Measurements from ENCODE around the gene EIF2B4. TPM values are rescaled to one million over a fixed set of nuclear protein-coding genes. Genes with fewer than 3 reads are reported as not detected.

Gene EIF2B4
- total RNA-seq = 10 to 100 TPM; 27.1 to 36.3 TPM

DNA sequence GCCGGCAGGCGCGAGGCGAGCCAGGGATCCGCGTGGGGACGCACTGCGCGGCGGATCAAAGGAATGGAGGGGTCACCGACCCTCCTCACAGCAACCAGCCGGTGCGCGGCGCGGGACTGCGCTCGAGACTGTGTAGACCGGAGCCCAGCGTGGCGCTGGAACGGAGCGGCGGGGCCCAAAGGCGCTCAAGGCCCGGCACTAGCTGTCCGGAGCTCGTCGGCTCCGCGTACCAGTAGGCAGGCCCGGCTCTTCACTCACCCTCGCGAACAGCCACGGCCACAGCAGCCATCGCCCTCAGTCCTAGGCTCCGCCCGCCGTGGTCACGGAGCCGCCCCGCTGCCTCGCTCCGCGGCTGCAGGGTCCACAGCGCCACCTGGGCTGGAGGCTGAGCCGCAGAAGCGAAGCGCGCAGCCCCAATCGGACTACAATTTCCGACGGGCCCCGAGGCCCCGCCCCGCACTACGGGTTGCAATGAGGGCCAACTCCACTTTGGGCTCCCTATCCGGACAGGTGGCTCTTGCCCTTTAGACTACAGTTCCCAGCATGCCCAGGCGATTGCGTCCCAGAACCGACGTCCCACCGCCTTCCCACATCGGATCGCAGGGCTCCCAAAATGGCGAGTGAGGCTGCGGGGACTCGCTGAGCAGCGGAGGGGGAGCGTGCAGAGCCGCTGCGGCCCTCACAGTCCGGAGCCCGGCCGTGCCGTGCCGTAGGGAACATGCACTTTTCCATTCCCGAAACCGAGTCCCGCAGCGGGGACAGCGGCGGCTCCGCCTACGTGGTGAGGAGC lies at the start of gene EIF2B4, which contains the start of gene SNX17:
EIF2B4 (minus strand) TSS at position 313 of the 790 bp plus-strand sequence; CDS start at position 289, 24 bp downstream.
SNX17 (plus strand) TSS at position 591 of the 790 bp plus-strand sequence; CDS start at position 719, 128 bp downstream.
- TF ChIP-seq, protein P1, sequence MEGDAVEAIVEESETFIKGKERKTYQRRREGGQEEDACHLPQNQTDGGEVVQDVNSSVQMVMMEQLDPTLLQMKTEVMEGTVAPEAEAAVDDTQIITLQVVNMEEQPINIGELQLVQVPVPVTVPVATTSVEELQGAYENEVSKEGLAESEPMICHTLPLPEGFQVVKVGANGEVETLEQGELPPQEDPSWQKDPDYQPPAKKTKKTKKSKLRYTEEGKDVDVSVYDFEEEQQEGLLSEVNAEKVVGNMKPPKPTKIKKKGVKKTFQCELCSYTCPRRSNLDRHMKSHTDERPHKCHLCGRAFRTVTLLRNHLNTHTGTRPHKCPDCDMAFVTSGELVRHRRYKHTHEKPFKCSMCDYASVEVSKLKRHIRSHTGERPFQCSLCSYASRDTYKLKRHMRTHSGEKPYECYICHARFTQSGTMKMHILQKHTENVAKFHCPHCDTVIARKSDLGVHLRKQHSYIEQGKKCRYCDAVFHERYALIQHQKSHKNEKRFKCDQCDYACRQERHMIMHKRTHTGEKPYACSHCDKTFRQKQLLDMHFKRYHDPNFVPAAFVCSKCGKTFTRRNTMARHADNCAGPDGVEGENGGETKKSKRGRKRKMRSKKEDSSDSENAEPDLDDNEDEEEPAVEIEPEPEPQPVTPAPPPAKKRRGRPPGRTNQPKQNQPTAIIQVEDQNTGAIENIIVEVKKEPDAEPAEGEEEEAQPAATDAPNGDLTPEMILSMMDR (IDR thresholded peaks at IDR 0.05) = peak; percentile 58 to 86
- DNase-seq (ENCODE audit: low spot score) = peak; percentile 99
- H3K36me3 ChIP-seq = peaks cover 53% of the 10 kb centered on the region
- H3K4me1 ChIP-seq = peaks cover 5 to 31% of the 10 kb centered on the region in 2 donors
- peak within 1 kb of the TSS; percentile 93 to 95 for H3K27ac ChIP-seq
- H3K9me3 ChIP-seq = no peaks in the 10 kb centered on the region
- peak within 1 kb of the TSS; percentile 91 to 99 for H3K4me3 ChIP-seq
- no peaks in the 10 kb centered on the region for H3K27me3 ChIP-seq

GRCh38 chr2:27416151-27416550 lies 46.0 kb upstream of the EIF2B4 start:
- Histone ChIP-seq H3K4me1 (no peaks in the 10 kb centered on the region), H3K9me3 (no peaks in the 10 kb centered on the region), H3K36me3 (no peaks in the 10 kb centered on the region), H3K27ac (no peak overlapping the region), H3K27me3 (no peaks in the 10 kb centered on the region), H3K4me3 (no peak overlapping the region)
- TF ChIP-seq, protein P1 (IDR thresholded peaks at IDR 0.05) = no peak
- no peak for DNase-seq (ENCODE audit: low spot score)

DNA sequence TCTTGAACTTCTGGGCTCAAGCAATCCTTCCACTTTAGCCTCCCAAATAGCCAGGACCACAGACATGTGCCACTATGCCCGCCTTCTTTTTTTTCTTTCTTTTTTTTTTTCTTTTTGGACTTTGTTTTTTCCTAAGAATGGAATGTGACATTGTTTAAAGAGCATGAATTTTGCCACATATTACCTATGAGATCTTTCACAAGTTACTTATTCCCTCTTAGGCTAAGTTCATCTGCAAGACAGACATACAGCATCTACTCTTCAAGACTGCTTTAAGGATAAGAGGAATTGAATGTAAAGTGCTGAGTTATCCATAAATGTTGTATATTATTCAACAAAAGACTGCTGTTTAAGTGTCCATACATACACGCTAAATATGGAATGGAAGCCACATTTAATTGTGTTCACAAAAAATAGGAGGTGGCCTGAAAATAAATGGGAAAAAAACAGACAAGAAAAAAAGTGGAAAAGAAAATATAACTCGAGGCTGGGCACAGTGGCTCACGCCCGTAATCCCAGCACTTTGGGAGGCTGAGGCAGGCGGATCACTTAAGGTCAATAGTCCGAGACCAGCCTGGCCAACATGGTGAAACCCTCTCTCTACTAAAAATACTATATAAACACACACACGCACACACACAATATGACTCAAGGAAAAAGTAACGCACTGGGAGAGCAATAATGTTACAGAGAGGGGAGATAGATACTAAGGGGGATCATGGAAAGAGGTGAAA lies 42.4 kb upstream of the EIF2B4 start:
- DNase-seq (ENCODE audit: low spot score) = no peak
- TF ChIP-seq, protein P1 (IDR thresholded peaks at IDR 0.05) = no peak
- no peak overlapping the region for H3K4me3 ChIP-seq
- H3K27ac ChIP-seq = no peak overlapping the region
- H3K9me3 ChIP-seq = no peaks in the 10 kb centered on the region
- H3K27me3 ChIP-seq = no peaks in the 10 kb centered on the region
- H3K36me3 ChIP-seq = no peaks in the 10 kb centered on the region
- peaks cover 0 to 20% of the 10 kb centered on the region in 2 donors for H3K4me1 ChIP-seq

GRCh38 chr2:27409321-27410073 lies 39.4 kb upstream of the EIF2B4 start, which contains the start of gene PPM1G:
PPM1G (minus strand) TSS chr2:27409591; CDS start chr2:27409422, 169 bp downstream.
- H3K4me3 ChIP-seq = peak within 1 kb of the TSS; percentile 89 to 99
- peaks cover 0 to 24% of the 10 kb centered on the region in 2 donors for H3K4me1 ChIP-seq
- no peaks in the 10 kb centered on the region for H3K27me3 ChIP-seq
- peak within 1 kb of the TSS; percentile 83 to 85 for H3K27ac ChIP-seq
- H3K36me3 ChIP-seq = no peaks in the 10 kb centered on the region
- H3K9me3 ChIP-seq = no peaks in the 10 kb centered on the region
- TF ChIP-seq, protein P1 (IDR thresholded peaks at IDR 0.05) = peak in 1 of 2 donors; percentile 12
- DNase-seq (ENCODE audit: low spot score) = peak; percentile 90

- no peaks in the 10 kb centered on the region for H3K27me3 ChIP-seq
- DNase-seq (ENCODE audit: low spot score) = no peak
- H3K9me3 ChIP-seq = no peaks in the 10 kb centered on the region
- TF ChIP-seq, protein P1 (IDR thresholded peaks at IDR 0.05) = no peak
- no peaks in the 10 kb centered on the region for H3K36me3 ChIP-seq
- peak overlapping the region; percentile 89 to 99 for H3K4me3 ChIP-seq
- peaks cover 0 to 24% of the 10 kb centered on the region in 2 donors for H3K4me1 ChIP-seq
- peak overlapping the region; percentile 83 to 85 for H3K27ac ChIP-seq
Observed at GRCh38 chr2:27408601-27409320, 38.6 kb upstream of the EIF2B4 start.
